ENCODE results near the gene SLC13A3. TPM values are rescaled to one million over a fixed set of nuclear protein-coding genes. Genes with fewer than 3 reads are reported as not detected.
"Not testable (repeated sequence)": the region's sequence is repeated elsewhere in the genome, so short reads cannot be mapped to it uniquely, and the experiment has no call there.

The SLC13A3 gene
- total RNA-seq, 1 donor from 2014 or later, result not detected

- no peak for TF ChIP-seq CTCF (IDR thresholded peaks at IDR 0.05)
- no peaks in the 10 kb centered on the region for H3K4me1 ChIP-seq
- no peak overlapping the region for H3K27ac ChIP-seq
- no peaks in the 10 kb centered on the region for H3K9me3 ChIP-seq
- DNase-seq (ENCODE audit: low spot score in 2 of 2), result no peak
- no peaks in the 10 kb centered on the region for H3K36me3 ChIP-seq
- intact Hi-C loops (cut with DNase I), result no loop called here
- no peak overlapping the region for H3K4me3 ChIP-seq
- no peaks in the 10 kb centered on the region for H3K27me3 ChIP-seq
Measured at GRCh38 chr20:46677608-46678007, 26.3 kb upstream of the SLC13A3 start.

- DNase-seq (ENCODE audit: low spot score in 2 of 2); H3K4me3 ChIP-seq; H3K9me3 ChIP-seq; intact Hi-C loops (cut with DNase I); H3K4me1 ChIP-seq; H3K27ac ChIP-seq; H3K27me3 ChIP-seq; H3K36me3 ChIP-seq: not testable (repeated sequence)
Measured at GRCh38 chr20:46676649-46677316, 25.5 kb upstream of the SLC13A3 start.

- Histone ChIP-seq H3K27me3 (no peaks in the 10 kb centered on the region), H3K4me3 (no peak overlapping the region), H3K4me1 (no peaks in the 10 kb centered on the region), H3K27ac (no peak overlapping the region), H3K9me3 (peaks cover 4 to 11% of the 10 kb centered on the region in 2 donors), H3K36me3 (no peaks in the 10 kb centered on the region)
- intact Hi-C loops (cut with DNase I), result no loop called here
- TF ChIP-seq CTCF (IDR thresholded peaks at IDR 0.05), result no peak
- no peak for DNase-seq (ENCODE audit: low spot score in 2 of 2)
Measured at GRCh38 chr20:46674253-46675083, 23.2 kb upstream of the SLC13A3 start.

GRCh38 chr20:46673394-46674252 lies 22.4 kb upstream of the SLC13A3 start:
- no peak for DNase-seq (ENCODE audit: low spot score in 2 of 2)
- Histone ChIP-seq H3K9me3 (peaks cover 4 to 11% of the 10 kb centered on the region in 2 donors), H3K27ac (no peak overlapping the region), H3K4me3 (no peak overlapping the region), H3K4me1 (no peaks in the 10 kb centered on the region), H3K36me3 (no peaks in the 10 kb centered on the region), H3K27me3 (no peaks in the 10 kb centered on the region)
- no peak for TF ChIP-seq CTCF (IDR thresholded peaks at IDR 0.05)
- intact Hi-C loops (cut with DNase I), result no loop called here

GRCh38 chr20:46672543-46673148 lies 21.4 kb upstream of the SLC13A3 start:
- peaks cover 4 to 11% of the 10 kb centered on the region in 2 donors for H3K9me3 ChIP-seq
- no peak overlapping the region for H3K4me3 ChIP-seq
- no peaks in the 10 kb centered on the region for H3K36me3 ChIP-seq
- no peak overlapping the region for H3K27ac ChIP-seq
- no peaks in the 10 kb centered on the region for H3K4me1 ChIP-seq
- intact Hi-C loops (cut with DNase I), result no loop called here
- no peaks in the 10 kb centered on the region for H3K27me3 ChIP-seq
- no peak for TF ChIP-seq CTCF (IDR thresholded peaks at IDR 0.05)
- no peak for DNase-seq (ENCODE audit: low spot score in 2 of 2)

Measured in ascending aorta (tissue), 2 donors.